ENCODE measurements around the gene SURF1.

The SURF1 gene

DNA sequence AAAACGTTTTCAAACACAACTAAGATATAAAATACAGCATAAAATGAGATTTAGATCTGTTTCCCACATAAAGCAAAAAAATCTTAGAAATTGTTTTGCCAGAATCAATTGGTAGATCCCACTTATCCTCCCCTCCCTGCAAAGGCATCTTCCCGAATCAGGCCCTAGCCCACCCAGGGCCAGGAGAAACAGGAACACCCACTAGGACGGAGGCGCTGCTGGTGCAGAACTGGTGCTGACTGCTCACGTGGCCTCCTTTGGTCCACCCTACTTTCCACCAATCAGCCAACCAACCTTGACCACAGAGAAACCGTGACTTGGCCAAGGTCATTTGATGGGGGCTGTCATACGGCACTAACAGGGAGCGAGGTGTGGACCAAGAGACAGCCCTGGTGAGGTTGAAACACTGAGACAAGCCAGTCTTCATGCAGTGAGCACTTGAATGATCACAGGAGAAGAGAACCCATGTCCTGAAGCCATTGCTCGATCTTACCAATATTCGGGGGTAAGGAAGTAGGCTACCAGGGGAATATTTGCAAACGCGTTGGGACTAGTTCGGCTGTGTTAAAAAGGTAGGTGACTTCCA, 5.3 kb upstream of the SURF1 start:
- DNase-seq: no peak

- DNase-seq: no peak
Observed at GRCh38 chr9:133360400-133361393, 4.4 kb upstream of the SURF1 start.

- peak in 1 of 2 experiments; percentile 49 for DNase-seq
Observed at GRCh38 chr9:133359399-133360175, 3.3 kb upstream of the SURF1 start.

GRCh38 chr9:133357656-133358055, 1.4 kb upstream of the SURF1 start:
- DNase-seq: no peak

- no peak for DNase-seq
Observed at GRCh38 chr9:133355881-133356357, 368 bp downstream of the SURF1 start.

DNA sequence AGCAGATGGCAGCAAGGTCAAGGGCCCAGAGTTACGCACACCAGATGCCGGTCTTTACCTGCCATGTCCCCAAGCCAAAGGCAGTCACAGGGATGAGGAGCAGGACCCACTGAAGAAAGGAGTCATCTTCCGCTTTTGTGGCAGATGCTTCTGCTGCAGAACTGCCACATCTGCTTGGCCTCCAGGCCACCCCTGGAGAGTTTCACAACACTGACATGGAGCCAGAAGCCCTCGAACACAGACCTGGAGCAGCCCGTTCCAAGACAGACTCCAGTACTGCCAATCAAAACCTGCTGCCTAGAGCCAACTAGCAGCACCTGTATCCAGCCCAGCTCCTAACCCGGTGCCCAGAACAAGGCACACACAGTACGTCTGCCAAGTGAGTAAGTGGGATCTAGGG, 1.5 kb downstream of the SURF1 start:
- DNase-seq: no peak

DNA sequence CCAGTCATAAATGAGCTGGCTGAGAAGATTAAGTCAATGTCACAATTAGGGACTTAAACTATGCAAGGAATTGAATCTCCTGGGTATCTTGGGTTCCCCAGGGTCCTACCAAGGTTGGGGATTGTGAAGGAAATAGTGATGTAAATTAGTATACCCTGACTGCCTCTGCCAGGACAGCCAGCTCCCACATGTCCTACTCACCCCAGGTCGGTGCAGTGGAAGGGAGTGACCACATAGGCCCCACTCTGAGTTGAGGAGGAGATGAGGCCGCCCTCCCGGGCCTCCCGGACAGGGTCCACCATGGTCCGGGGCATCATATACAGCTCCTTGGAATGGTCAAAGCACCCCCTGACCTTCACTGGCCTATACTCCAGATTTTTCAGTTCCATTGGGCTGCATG, 2.7 kb downstream of the SURF1 start:
- DNase-seq: no peak

GRCh38 chr9:133352635-133353340, 3.5 kb downstream of the SURF1 start:
- DNase-seq: no peak

GRCh38 chr9:133351908-133352634, 4.2 kb downstream of the SURF1 start:
- peak in 1 of 2 experiments; percentile 66 for DNase-seq

- DNase-seq: no peak
Observed at GRCh38 chr9:133351526-133351907, 4.8 kb downstream of the SURF1 start.

DNA sequence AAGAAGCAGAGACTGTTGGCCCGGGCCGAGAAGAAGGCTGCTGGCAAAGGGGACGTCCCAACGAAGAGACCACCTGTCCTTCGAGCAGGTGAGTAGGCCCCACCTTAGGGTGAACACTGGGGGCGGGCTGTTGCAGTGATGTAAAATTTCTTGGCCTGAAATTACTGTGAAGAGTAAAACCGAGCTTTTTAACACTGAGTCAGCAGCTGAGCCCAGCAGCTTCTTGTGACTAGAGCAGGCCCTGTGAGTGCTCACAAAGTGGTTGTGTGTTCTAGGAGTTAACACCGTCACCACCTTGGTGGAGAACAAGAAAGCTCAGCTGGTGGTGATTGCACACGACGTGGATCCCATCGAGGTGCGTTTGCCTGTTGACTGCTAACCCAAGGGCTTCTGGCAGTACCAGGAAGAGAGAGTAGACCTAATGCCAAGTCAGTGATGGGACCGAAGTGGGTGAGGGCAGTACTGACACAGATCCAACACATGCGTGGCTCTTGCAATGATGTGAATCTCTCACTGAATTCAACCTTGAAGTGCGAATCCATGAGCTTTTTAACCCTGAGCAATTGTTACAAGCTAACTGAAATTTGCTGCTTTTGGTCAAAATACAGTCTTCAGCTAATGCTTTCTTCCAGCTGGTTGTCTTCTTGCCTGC, 6.2 kb downstream of the SURF1 start:
- DNase-seq: peak in 1 of 2 experiments; percentile 40

DNA sequence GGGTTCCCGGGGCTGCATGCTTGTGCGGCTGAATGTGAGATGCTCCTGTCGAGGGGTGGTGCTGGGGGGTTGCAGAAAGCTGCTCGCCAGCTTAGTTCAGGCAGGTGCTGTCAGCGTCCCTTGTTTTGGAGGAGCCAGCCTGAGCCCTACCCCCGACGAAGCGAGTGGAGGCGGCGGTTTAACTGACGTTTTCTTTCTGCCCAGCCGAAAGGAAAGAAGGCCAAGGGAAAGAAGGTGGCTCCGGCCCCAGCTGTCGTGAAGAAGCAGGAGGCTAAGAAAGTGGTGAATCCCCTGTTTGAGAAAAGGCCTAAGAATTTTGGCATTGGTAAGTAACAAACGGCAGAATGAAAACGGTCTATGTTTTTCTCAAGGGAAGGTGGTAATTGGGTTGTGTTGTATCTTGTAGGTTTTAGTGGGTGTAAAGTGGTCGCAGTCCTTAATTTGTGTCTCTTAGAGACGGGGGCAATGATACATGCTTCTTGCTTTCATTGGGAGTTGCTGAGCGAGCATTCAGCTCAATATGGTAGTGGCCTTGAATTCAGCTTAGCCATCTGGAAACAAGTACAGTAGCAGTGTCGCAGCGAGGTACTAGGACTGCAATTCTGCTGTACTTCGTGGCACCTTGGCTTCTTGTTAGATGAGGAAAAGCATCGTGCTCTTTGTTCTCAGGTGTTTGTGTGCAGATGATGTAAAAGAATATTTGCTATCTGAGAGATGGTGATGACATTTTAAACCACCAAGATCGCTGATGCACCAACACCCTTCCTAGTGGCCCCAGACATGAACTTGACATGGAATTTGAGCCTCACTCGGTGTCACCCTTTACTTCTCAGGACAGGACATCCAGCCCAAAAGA, 7.3 kb downstream of the SURF1 start:
- no peak for DNase-seq

GRCh38 chr9:133347985-133348717, 8.1 kb downstream of the SURF1 start, which contains the start of the genes MED22 and RPL7A:
TSS of gene MED22 (minus strand) at chr9:133348131. CDS start at chr9:133346662, 1,469 bp downstream.
TSS of gene RPL7A (plus strand) at chr9:133348218. CDS start at chr9:133348244, 26 bp downstream.
- DNase-seq: peak; percentile 92 to 95

DNA sequence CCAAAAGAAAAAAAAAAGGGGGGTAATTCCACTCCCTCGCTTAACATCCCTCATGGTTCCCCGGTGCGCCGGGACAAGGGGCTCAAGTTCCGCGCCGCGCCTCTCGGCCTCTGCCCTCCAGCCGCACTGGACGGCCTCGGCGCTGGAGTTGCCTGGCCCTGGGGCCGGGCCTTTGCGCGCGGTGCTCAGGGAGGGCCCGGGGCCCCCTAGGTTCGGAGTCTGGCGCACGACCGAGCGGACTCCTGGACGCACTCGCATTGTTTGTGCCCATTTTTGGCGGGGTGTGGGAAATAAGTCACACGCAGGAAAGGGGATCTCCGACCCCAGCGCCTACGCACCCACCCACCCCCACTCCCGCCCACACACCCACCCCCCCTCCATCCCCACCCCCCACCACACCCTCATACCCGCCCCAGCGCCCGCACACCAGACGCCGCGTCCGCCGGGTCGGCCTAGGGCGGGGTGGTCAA, 8.7 kb downstream of the SURF1 start:
- DNase-seq: peak in 1 of 2 experiments; percentile 51

- DNase-seq: no peak
Observed at GRCh38 chr9:133346021-133346785, 10.1 kb downstream of the SURF1 start.

GRCh38 chr9:133345596-133345995, 10.7 kb downstream of the SURF1 start:
- DNase-seq: no peak

- no peak for DNase-seq
Observed at GRCh38 chr9:133344979-133345378, 11.3 kb downstream of the SURF1 start.

DNA sequence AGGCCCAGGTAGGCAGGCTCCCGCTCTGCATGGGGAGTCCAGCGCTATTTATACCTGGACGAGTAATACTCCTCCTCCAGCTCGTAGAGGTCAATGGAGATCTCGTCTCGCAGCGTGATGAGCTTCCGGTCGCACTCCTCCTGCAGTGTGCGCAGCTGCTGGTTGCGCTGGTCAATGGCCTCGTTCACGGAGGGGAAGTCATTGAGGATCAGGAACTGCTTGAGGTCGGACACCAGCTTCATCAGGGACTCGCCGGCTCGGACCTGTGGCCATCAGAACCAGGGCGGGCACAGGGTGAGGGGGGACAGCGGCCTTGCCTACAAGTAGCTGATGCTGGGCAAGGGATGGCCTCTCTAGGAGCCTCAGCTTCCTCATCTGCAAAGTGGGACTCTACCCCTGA, 12.2 kb downstream of the SURF1 start:
- no peak for DNase-seq
